Activated CD8-positive, alpha-beta memory T cell treated with anti-CD3 and anti-CD28 coated beads for 1 hour (primary cell): Measurements from ENCODE around the gene AAMP.
"Not testable (repeated sequence)": the region's sequence is repeated elsewhere in the genome, so short reads cannot be mapped to it uniquely, and the experiment has no call there.

Experiments
- DNase-seq, 2 donors: peaks; one replicate each; pipeline ENCODE4 v3.0.0-alpha.2; 2020; ENCODE audit warnings: low read depth in 1 of 2; ENCODE audit errors: extremely low read depth in 1 of 2

The AAMP gene

DNA sequence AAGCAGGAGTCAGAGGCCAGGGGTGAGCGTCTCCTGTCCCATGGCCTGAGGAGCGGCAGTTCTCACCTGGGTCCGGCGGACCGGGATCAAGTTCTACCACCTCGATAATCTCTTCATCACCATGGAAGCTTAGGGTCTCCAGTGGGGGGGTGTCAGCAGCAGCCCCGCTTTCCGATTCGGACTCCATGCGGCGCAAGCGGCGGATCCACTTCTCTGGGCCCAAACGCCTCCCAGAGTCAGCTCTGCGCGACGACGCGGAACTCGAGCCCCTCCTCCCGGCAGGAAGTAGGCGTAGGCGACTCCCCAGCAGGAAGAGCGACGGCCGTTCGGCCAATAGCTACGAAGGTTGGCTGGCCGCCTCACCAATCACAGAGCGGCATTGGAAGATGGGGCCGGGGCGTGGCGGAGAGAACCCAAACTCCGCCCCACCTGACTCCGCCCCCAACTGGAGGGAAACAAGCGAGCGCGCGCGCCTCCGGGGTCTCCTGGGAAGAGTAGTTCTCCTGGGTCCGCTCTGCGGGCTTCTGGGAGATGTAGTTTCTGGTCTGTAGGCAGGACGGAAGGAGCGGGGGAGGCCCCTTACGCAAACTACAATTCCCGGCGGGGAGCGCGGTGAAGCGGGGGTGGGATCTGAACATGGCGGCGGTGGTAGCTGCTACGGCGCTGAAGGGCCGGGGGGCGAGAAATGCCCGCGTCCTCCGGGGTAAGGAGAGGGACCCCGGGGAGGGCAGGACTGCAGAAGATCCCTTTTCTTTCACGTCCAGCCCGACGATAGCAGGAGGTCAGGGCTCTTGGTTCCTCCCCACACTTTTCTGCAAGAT lies at the start of gene AAMP, which contains the start of gene PNKD:
TSS of gene AAMP (minus strand) at position 238 of the 821 bp plus-strand sequence. CDS start at position 187, 51 bp downstream.
TSS of gene PNKD (plus strand) at position 620 of the 821 bp plus-strand sequence. CDS start at position 637, 17 bp downstream.
- peak; percentile 99 to 100 for DNase-seq

- DNase-seq = no peak
These were observed 48.3 kb upstream of the AAMP start for GRCh38 chr2:218318241-218318640.

DNA sequence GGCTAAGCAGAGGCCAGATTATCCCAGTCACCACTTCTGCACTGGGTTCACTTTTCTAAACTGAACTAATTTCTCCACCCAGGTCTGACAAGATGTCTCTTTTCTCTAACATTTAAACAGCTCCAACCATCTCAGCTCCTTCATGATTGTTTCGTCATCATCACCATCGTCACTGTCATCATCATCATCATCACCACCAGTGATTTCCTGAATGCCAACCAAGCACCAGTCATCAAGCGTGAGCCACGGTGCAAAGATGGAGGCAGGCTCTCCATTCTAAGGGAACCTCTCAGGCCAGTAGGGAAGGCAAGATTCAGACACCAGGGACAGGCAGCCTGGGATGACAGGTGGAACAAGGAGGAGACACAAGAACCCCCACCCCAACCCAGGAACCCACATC lies 47.9 kb upstream of the AAMP start:
- DNase-seq = no peak

- DNase-seq = no peak
These were observed 47.3 kb upstream of the AAMP start for GRCh38 chr2:218317303-218317630.

GRCh38 chr2:218315397-218315796 lies 45.5 kb upstream of the AAMP start:
- DNase-seq = no peak

DNA sequence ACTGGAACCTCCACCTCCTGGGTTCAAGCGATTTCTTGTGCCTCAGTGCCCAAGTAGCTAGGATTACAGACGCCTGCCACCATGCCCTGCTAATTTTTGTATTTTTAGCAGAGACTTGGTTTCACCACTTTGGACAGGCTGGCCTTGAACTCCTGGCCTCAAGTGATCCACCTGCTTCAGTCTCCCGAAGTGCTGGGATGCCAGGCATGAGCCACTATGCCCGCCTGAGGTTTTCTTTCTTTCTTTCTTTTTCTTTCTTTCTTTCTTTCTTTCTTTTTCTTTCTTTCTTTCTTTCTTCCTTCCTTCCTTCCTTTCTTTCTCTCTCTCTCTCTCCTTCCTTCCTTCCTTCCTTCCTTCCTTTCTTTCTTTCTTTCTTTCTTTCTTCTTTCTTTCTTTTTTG lies 44.8 kb upstream of the AAMP start:
- not testable (repeated sequence) for DNase-seq

DNA sequence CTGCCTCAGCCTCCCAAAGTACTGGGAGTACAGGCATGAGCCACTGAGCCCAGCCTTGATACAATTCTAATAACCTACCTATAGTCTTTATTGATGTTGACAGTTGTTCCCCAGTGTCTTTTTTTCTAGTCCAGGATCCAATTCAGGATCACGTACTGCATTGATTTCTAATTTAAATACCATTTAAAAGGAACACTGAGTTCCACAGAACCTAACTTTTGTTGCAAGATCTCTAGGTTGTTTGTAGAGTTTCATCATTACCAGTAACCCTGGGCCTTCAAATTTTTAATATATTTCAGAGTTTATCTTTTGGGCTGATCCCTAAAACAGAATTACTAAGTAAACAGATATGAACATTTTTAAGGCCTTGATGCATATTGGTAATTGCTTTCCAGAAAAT lies 43.4 kb upstream of the AAMP start:
- DNase-seq = no peak

- no peak for DNase-seq
These were observed 42.4 kb upstream of the AAMP start for GRCh38 chr2:218312267-218312756.

DNA sequence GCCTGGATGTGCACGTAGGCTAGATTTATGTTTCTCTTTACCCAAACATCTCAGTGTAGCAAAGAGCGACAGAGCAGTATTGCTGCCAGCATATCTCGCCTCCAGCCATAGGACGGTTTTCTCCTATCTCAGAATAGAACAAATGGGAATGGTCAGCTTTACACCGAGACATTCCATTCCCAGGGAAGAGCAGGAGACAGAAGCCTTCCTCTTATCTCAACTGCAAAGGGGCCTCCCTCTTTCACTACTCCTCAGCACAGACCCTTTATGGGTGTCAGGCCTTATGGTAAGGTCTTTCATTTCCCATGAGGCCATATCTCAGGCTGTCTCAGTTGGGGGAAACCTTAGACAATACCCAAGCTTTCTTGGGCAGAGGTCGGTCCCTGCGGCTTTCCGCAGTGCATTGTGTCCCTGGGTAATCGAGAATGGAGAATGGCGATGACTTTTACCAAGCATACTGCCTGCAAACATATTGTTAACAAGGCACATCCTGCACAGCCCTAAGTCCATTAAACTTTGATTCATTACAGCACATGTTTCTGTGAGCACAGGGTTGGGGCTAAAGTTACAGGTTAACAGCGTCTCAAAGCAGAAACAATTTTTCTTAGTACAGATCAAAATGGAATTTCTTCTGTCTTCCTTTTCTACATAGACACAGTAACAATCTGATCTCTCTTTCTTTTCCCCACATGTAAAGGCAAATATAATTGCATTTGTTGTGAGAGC lies 41.8 kb upstream of the AAMP start:
- DNase-seq = not testable (repeated sequence)

DNA sequence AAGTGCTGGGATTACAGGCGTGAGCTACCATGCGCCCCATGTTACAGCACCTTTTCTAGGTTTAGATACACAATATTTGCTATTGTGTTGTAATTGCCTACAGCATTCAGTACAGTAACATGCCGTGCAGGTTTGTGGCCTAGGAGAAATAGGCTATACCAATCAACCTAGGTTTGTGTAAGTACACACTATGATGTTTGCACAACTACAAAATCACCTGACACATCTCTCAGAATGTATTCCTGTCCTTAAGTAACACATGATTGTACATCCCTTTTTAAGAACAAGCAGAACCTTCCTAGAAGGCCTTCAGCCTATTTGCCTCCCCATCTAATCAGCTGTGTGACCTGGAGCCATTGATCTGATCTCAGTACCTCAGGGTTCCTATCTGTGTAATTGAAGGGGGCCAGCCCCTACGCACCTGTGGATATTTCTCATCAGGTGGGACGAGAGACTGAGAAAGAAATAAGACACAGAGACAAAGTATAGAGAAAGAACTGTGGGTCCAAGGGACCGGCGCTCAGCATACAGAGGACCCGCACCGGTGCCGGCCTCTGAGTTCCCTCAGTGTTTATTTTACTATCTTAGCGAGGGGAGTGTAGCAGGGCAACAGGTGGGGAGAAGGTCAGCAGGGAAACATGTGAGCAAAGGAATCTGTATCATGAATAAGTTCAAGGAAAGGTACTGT lies 41.1 kb upstream of the AAMP start:
- no peak for DNase-seq

- no peak for DNase-seq
These were observed 37.6 kb upstream of the AAMP start for GRCh38 chr2:218307415-218308090.

DNA sequence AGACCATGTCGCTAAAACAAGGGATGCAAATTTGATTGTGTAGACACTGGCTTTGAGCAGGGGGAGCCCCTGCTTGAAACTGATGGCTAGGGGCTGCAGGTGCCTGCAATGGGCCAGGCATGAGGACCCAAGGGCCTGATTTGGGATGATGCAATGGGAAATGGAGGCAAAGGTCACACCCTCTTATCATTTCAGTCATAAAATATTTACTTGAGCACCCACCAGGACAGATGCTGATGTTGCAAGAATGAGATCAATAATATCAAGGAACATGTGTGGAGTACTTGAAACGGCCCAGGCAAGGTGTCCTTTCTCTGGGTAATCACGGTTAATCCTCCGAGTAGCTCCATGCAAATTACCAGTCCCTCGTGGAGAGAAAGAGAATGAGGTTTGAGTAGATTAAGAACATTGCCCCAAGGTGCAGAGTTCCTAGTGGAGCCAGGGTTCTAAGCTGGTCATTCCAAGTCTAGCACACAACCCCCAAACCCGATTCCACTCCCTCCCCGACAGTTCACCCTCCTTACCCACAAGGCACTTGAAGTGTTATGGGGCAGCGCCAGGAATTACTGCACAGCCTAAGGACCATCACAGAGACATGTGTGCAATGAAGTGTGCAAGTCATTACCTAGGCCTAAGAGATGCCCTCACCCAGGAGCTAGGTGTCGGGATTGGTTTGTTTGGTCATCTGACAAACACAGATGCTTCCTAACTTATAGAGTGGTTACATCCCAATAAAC lies 36.4 kb upstream of the AAMP start:
- no peak for DNase-seq

- DNase-seq = no peak
These were observed 35.4 kb upstream of the AAMP start for GRCh38 chr2:218305383-218305782.

- peak; percentile 73 to 79 for DNase-seq
These were observed 31.4 kb upstream of the AAMP start for GRCh38 chr2:218301176-218301819.

DNA sequence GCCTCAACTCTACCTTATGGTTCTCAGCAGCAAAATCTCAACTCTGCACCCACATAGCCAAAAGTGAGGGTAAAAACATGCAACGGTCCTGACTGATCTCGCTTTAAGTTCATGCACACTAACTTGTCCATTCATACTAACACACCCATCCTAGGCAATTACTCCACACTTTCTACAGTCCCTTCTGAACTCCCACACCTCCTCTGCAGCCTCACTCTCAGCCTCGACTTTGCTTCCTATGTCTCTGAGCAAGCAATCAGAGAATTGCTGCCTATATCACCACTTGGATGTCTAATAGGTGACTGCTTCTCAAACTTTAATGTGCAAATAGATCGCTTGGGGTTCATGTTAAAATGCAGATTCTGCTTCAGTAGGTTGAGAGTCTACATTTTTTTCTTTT lies 30.2 kb upstream of the AAMP start:
- DNase-seq = no peak

GRCh38 chr2:218298314-218298875 lies 28.5 kb upstream of the AAMP start:
- DNase-seq = no peak

- DNase-seq = no peak
These were observed 26.9 kb upstream of the AAMP start for GRCh38 chr2:218296847-218297246.

GRCh38 chr2:218296200-218296599 lies 26.3 kb upstream of the AAMP start:
- no peak for DNase-seq

GRCh38 chr2:218295029-218295428 lies 25.1 kb upstream of the AAMP start:
- DNase-seq = no peak
